ENCODE measurements around the gene CEP170B.

CEP170B gene

GRCh38 chr14:104923640-104924420, 58.8 kb downstream of the CEP170B start:
- H3K4me2 ChIP-seq (ENCODE audit: low read length) = no peak overlapping the region
- H3K36me3 ChIP-seq (ENCODE audit: insufficient read depth, low read length) = no peaks in the 10 kb centered on the region
- H3K9ac ChIP-seq (ENCODE audit: low read depth, low read length) = no peak overlapping the region
- no peaks in the 10 kb centered on the region for H3K4me1 ChIP-seq (ENCODE audit: control insufficient read depth, insufficient read depth, low read length)
- H3K27me3 ChIP-seq (ENCODE audit: control insufficient read depth, insufficient read depth, low read length) = peaks cover 5% of the 10 kb centered on the region
- H3K4me3 ChIP-seq (ENCODE audit: low read length) = no peak overlapping the region
- no peaks in the 10 kb centered on the region for H3K9me3 ChIP-seq (replicated peaks; ENCODE audit: low read length)

- Histone ChIP-seq H3K36me3 (ENCODE audit: insufficient read depth, low read length) (no peaks in the 10 kb centered on the region), H3K4me2 (ENCODE audit: low read length) (no peak within 1 kb of the TSS), H3K9me3 (replicated peaks; ENCODE audit: low read length) (no peaks in the 10 kb centered on the region), H3K9ac (ENCODE audit: low read depth, low read length) (no peak within 1 kb of the TSS), H3K4me1 (ENCODE audit: control insufficient read depth, insufficient read depth, low read length) (no peaks in the 10 kb centered on the region), H3K4me3 (ENCODE audit: low read length) (no peak within 1 kb of the TSS), H3K27me3 (ENCODE audit: control insufficient read depth, insufficient read depth, low read length) (peaks cover under 1% of the 10 kb centered on the region)
These were observed 59.5 kb downstream of the CEP170B start, which contains the start of gene PLD4 for GRCh38 chr14:104924421-104925213. Gene PLD4 (plus strand): TSS chr14:104924879. CDS start chr14:104927141, 2,262 bp downstream.

GRCh38 chr14:104925214-104925854, 60.3 kb downstream of the CEP170B start:
- H3K4me2 ChIP-seq (ENCODE audit: low read length) = no peak overlapping the region
- no peaks in the 10 kb centered on the region for H3K9me3 ChIP-seq (replicated peaks; ENCODE audit: low read length)
- no peak overlapping the region for H3K9ac ChIP-seq (ENCODE audit: low read depth, low read length)
- no peaks in the 10 kb centered on the region for H3K36me3 ChIP-seq (ENCODE audit: insufficient read depth, low read length)
- H3K4me1 ChIP-seq (ENCODE audit: control insufficient read depth, insufficient read depth, low read length) = no peaks in the 10 kb centered on the region
- no peaks in the 10 kb centered on the region for H3K27me3 ChIP-seq (ENCODE audit: control insufficient read depth, insufficient read depth, low read length)
- H3K4me3 ChIP-seq (ENCODE audit: low read length) = no peak overlapping the region

- no peak overlapping the region for H3K9ac ChIP-seq (ENCODE audit: low read depth, low read length)
These were observed 61.0 kb downstream of the CEP170B start for GRCh38 chr14:104925855-104926609.

GRCh38 chr14:104926619-104927431, 61.8 kb downstream of the CEP170B start:
- no peaks in the 10 kb centered on the region for H3K27me3 ChIP-seq (ENCODE audit: control insufficient read depth, insufficient read depth, low read length)
- no peak overlapping the region for H3K4me3 ChIP-seq (ENCODE audit: low read length)
- no peaks in the 10 kb centered on the region for H3K9me3 ChIP-seq (replicated peaks; ENCODE audit: low read length)
- H3K4me2 ChIP-seq (ENCODE audit: low read length) = no peak overlapping the region
- H3K36me3 ChIP-seq (ENCODE audit: insufficient read depth, low read length) = no peaks in the 10 kb centered on the region
- no peaks in the 10 kb centered on the region for H3K4me1 ChIP-seq (ENCODE audit: control insufficient read depth, insufficient read depth, low read length)
- H3K9ac ChIP-seq (ENCODE audit: low read depth, low read length) = no peak overlapping the region

More at GRCh38 chr14:104925855-104926609, 61.0 kb downstream of the CEP170B start:
- Histone ChIP-seq H3K9me3 (replicated peaks; ENCODE audit: low read length) (no peaks in the 10 kb centered on the region), H3K4me3 (ENCODE audit: low read length) (no peak overlapping the region), H3K4me2 (ENCODE audit: low read length) (no peak overlapping the region), H3K27me3 (ENCODE audit: control insufficient read depth, insufficient read depth, low read length) (no peaks in the 10 kb centered on the region), H3K4me1 (ENCODE audit: control insufficient read depth, insufficient read depth, low read length) (no peaks in the 10 kb centered on the region), H3K36me3 (ENCODE audit: insufficient read depth, low read length) (no peaks in the 10 kb centered on the region)

- Histone ChIP-seq H3K27me3 (ENCODE audit: control insufficient read depth, insufficient read depth, low read length) (no peaks in the 10 kb centered on the region), H3K4me1 (ENCODE audit: control insufficient read depth, insufficient read depth, low read length) (no peaks in the 10 kb centered on the region), H3K4me2 (ENCODE audit: low read length) (no peak overlapping the region), H3K36me3 (ENCODE audit: insufficient read depth, low read length) (no peaks in the 10 kb centered on the region), H3K9ac (ENCODE audit: low read depth, low read length) (no peak overlapping the region), H3K9me3 (replicated peaks; ENCODE audit: low read length) (no peaks in the 10 kb centered on the region), H3K4me3 (ENCODE audit: low read length) (no peak overlapping the region)
These were observed 62.4 kb downstream of the CEP170B start for GRCh38 chr14:104927432-104927816.

- Histone ChIP-seq H3K4me1 (ENCODE audit: control insufficient read depth, insufficient read depth, low read length) (peaks cover 2% of the 10 kb centered on the region), H3K4me3 (ENCODE audit: low read length) (no peak overlapping the region), H3K9ac (ENCODE audit: low read depth, low read length) (no peak overlapping the region), H3K27me3 (ENCODE audit: control insufficient read depth, insufficient read depth, low read length) (no peaks in the 10 kb centered on the region), H3K4me2 (ENCODE audit: low read length) (no peak overlapping the region), H3K36me3 (ENCODE audit: insufficient read depth, low read length) (no peaks in the 10 kb centered on the region), H3K9me3 (replicated peaks; ENCODE audit: low read length) (no peaks in the 10 kb centered on the region)
These were observed 62.8 kb downstream of the CEP170B start for GRCh38 chr14:104927901-104928300.

GRCh38 chr14:104928391-104929133, 63.5 kb downstream of the CEP170B start:
- H3K27me3 ChIP-seq (ENCODE audit: control insufficient read depth, insufficient read depth, low read length) = no peaks in the 10 kb centered on the region
- no peak overlapping the region for H3K4me3 ChIP-seq (ENCODE audit: low read length)
- H3K4me1 ChIP-seq (ENCODE audit: control insufficient read depth, insufficient read depth, low read length) = peaks cover 4% of the 10 kb centered on the region
- H3K9ac ChIP-seq (ENCODE audit: low read depth, low read length) = no peak overlapping the region
- no peaks in the 10 kb centered on the region for H3K9me3 ChIP-seq (replicated peaks; ENCODE audit: low read length)
- H3K4me2 ChIP-seq (ENCODE audit: low read length) = no peak overlapping the region
- H3K36me3 ChIP-seq (ENCODE audit: insufficient read depth, low read length) = no peaks in the 10 kb centered on the region

GRCh38 chr14:104929268-104930230, 64.5 kb downstream of the CEP170B start:
- Histone ChIP-seq H3K4me3 (ENCODE audit: low read length) (no peak overlapping the region), H3K4me1 (ENCODE audit: control insufficient read depth, insufficient read depth, low read length) (peaks cover 4% of the 10 kb centered on the region), H3K9ac (ENCODE audit: low read depth, low read length) (no peak overlapping the region), H3K9me3 (replicated peaks; ENCODE audit: low read length) (no peaks in the 10 kb centered on the region), H3K4me2 (ENCODE audit: low read length) (no peak overlapping the region), H3K36me3 (ENCODE audit: insufficient read depth, low read length) (no peaks in the 10 kb centered on the region), H3K27me3 (ENCODE audit: control insufficient read depth, insufficient read depth, low read length) (peaks cover 3% of the 10 kb centered on the region)

Data from skeletal muscle satellite cell (primary cell).